ENCODE data around the gene NOL3. TPM values are rescaled to one million over a fixed set of nuclear protein-coding genes. Genes with fewer than 3 reads are reported as not detected.
A peak's percentile ranks its signal among the peaks of the same experiment; 100 is the strongest.
"Not testable (repeated sequence)": the region's sequence is repeated elsewhere in the genome, so short reads cannot be mapped to it uniquely, and the experiment has no call there.

NOL3 gene
- total RNA-seq, result 19.2 TPM

- Histone ChIP-seq H3K36me3 (no peaks in the 10 kb centered on the region), H3K9me3 (no peaks in the 10 kb centered on the region), H3K27me3 (no peaks in the 10 kb centered on the region), H3K27ac (peak within 1 kb of the TSS; percentile 96), H3K4me1 (peaks cover 54% of the 10 kb centered on the region), H3K4me3 (peak within 1 kb of the TSS; percentile 45 to 60)
- DNase-seq (ENCODE audit: extremely low spot score in 2 of 2), result no peak
- intact Hi-C loops (cut with DNase I), result no loop called here
- peak in 1 of 2 donors; percentile 32 for TF ChIP-seq POLR2A (IDR thresholded peaks at IDR 0.05)
- peak in 1 of 2 donors; percentile 71 for TF ChIP-seq POLR2AphosphoS5 (IDR thresholded peaks at IDR 0.05; ENCODE audit: insufficient read depth in 1 of 2, low read depth in 1 of 2)
- TF ChIP-seq, protein P1, sequence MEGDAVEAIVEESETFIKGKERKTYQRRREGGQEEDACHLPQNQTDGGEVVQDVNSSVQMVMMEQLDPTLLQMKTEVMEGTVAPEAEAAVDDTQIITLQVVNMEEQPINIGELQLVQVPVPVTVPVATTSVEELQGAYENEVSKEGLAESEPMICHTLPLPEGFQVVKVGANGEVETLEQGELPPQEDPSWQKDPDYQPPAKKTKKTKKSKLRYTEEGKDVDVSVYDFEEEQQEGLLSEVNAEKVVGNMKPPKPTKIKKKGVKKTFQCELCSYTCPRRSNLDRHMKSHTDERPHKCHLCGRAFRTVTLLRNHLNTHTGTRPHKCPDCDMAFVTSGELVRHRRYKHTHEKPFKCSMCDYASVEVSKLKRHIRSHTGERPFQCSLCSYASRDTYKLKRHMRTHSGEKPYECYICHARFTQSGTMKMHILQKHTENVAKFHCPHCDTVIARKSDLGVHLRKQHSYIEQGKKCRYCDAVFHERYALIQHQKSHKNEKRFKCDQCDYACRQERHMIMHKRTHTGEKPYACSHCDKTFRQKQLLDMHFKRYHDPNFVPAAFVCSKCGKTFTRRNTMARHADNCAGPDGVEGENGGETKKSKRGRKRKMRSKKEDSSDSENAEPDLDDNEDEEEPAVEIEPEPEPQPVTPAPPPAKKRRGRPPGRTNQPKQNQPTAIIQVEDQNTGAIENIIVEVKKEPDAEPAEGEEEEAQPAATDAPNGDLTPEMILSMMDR (IDR thresholded peaks at IDR 0.05), result peak in 1 of 3 experiments; percentile 11
Observed at GRCh38 chr16:67170168-67170948, at the start of gene NOL3. NOL3 (plus strand) TSS chr16:67170538.

DNA sequence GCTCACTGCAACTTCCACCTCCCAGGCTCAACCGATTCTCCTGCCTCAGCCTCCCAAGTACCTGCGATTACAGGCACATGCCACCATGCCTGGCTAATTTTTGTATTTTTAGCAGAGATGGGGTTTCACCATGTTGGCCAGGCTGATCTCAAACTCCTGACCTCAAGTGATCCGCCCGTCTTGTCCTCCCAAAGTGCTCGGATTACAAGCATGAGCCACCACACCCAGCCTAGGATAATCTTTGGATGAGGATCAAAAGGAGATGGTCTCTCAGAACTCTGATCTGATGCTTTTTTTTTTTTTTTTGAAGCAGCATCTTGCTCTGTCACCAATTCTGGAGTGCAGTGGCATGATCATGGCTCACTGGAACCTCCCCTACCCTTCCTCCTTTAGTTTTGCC lies 47.5 kb upstream of the NOL3 start:
- not testable (repeated sequence) for H3K27me3 ChIP-seq

GRCh38 chr16:67128417-67128816 lies 41.9 kb upstream of the NOL3 start:
- H3K36me3 ChIP-seq, result peaks cover 0 to 47% of the 10 kb centered on the region in 2 donors
- no peak overlapping the region for H3K27ac ChIP-seq
- H3K4me1 ChIP-seq, result no peaks in the 10 kb centered on the region
- H3K9me3 ChIP-seq, result no peaks in the 10 kb centered on the region
- DNase-seq (ENCODE audit: extremely low spot score in 2 of 2), result no peak
- no peaks in the 10 kb centered on the region for H3K27me3 ChIP-seq
- intact Hi-C loops (cut with DNase I), result no loop called here
- TF ChIP-seq POLR2A (IDR thresholded peaks at IDR 0.05), result no peak
- no peak for TF ChIP-seq POLR2AphosphoS5 (IDR thresholded peaks at IDR 0.05; ENCODE audit: insufficient read depth in 1 of 2, low read depth in 1 of 2)
- TF ChIP-seq, protein P1 (IDR thresholded peaks at IDR 0.05), result no peak
- H3K4me3 ChIP-seq, result no peak overlapping the region

More for the DNA sequence above, 47.5 kb upstream of the NOL3 start:
- intact Hi-C loops (cut with DNase I); DNase-seq (ENCODE audit: extremely low spot score in 2 of 2); H3K4me1 ChIP-seq; H3K27ac ChIP-seq; H3K4me3 ChIP-seq; H3K9me3 ChIP-seq: not testable (repeated sequence)
- peaks cover 0 to 57% of the 10 kb centered on the region in 2 donors for H3K36me3 ChIP-seq

DNA sequence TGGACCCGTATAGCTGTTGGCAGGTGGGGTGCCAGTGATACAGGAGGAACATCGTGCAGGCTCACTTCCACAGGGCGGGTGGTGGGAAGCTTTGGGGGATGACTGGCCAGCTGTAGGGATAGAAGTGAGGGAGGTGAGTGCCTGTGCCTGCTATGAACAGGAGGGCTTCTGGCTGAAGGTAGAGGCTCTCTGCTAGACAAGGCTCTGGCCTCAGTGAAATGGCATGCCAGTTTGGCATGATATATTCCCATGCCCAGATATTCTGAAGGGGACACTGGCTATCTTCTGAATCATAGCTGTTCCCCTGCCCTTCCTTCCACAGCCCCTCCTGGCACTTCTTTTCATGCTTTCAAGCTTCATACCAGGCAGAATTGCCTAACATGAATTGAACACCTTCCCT lies 41.5 kb upstream of the NOL3 start:
- TF ChIP-seq, protein P1 (IDR thresholded peaks at IDR 0.05), result no peak
- no peak for TF ChIP-seq POLR2A (IDR thresholded peaks at IDR 0.05)
- TF ChIP-seq POLR2AphosphoS5 (IDR thresholded peaks at IDR 0.05; ENCODE audit: insufficient read depth in 1 of 2, low read depth in 1 of 2), result no peak
- no peak for DNase-seq (ENCODE audit: extremely low spot score in 2 of 2)
- no peaks in the 10 kb centered on the region for H3K9me3 ChIP-seq
- H3K27ac ChIP-seq, result no peak overlapping the region
- intact Hi-C loops (cut with DNase I), result no loop called here
- H3K36me3 ChIP-seq, result peaks cover 0 to 47% of the 10 kb centered on the region in 2 donors
- no peaks in the 10 kb centered on the region for H3K4me1 ChIP-seq
- no peak overlapping the region for H3K4me3 ChIP-seq
- H3K27me3 ChIP-seq, result no peaks in the 10 kb centered on the region

DNA sequence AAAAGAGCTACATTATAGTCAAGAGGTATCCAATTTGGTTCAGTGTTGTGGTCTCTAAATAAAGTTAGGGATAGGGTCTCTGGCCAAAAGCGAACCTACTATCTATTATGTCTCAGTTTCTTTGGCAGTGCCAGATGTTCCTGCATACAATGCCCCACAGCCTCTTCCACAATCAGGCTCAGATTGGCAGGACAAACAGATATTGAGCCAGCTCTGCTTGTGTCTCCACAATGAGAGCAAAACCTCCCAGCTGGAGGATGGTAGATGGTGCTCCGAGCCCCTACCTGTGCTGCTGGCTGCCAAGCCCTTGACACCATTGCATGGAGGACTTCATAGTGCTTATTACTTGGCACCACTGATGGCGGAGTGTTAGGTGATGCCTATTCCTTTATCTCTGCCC lies 40.9 kb upstream of the NOL3 start:
- Histone ChIP-seq H3K27me3 (no peaks in the 10 kb centered on the region), H3K9me3 (no peaks in the 10 kb centered on the region), H3K27ac (no peak overlapping the region), H3K36me3 (peaks cover 0 to 49% of the 10 kb centered on the region in 2 donors), H3K4me1 (no peaks in the 10 kb centered on the region), H3K4me3 (no peak overlapping the region)
- TF ChIP-seq POLR2A (IDR thresholded peaks at IDR 0.05), result no peak
- TF ChIP-seq POLR2AphosphoS5 (IDR thresholded peaks at IDR 0.05; ENCODE audit: insufficient read depth in 1 of 2, low read depth in 1 of 2), result no peak
- TF ChIP-seq, protein P1 (IDR thresholded peaks at IDR 0.05), result no peak
- DNase-seq (ENCODE audit: extremely low spot score in 2 of 2), result no peak
- intact Hi-C loops (cut with DNase I), result no loop called here
